Islet precursor cell (in vitro differentiated cells): Measurements from ENCODE around the gene ALB.

Experiments
- DNase-seq: peaks from one replicate; pipeline ENCODE4 v3.0.0-alpha.2; 2018

ALB gene

DNA sequence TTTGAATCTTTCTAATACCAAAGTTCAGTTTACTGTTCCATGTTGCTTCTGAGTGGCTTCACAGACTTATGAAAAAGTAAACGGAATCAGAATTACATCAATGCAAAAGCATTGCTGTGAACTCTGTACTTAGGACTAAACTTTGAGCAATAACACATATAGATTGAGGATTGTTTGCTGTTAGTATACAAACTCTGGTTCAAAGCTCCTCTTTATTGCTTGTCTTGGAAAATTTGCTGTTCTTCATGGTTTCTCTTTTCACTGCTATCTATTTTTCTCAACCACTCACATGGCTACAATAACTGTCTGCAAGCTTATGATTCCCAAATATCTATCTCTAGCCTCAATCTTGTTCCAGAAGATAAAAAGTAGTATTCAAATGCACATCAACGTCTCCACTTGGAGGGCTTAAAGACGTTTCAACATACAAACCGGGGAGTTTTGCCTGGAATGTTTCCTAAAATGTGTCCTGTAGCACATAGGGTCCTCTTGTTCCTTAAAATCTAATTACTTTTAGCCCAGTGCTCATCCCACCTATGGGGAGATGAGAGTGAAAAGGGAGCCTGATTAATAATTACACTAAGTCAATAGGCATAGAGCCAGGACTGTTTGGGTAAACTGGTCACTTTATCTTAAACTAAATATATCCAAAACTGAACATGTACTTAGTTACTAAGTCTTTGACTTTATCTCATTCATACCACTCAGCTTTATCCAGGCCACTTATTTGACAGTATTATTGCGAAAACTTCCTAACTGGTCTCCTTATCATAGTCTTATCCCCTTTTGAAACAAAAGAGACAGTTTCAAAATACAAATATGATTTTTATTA, 28.3 kb downstream of the ALB start:
- DNase-seq, result no peak

- no peak for DNase-seq
These were observed 29.1 kb downstream of the ALB start for GRCh38 chr4:73433140-73433539.

DNA sequence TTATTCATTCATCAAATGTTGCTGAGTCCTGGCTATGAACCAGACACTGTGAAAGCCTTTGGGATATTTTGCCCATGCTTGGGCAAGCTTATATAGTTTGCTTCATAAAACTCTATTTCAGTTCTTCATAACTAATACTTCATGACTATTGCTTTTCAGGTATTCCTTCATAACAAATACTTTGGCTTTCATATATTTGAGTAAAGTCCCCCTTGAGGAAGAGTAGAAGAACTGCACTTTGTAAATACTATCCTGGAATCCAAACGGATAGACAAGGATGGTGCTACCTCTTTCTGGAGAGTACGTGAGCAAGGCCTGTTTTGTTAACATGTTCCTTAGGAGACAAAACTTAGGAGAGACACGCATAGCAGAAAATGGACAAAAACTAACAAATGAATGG, 30.2 kb downstream of the ALB start:
- no peak for DNase-seq

DNA sequence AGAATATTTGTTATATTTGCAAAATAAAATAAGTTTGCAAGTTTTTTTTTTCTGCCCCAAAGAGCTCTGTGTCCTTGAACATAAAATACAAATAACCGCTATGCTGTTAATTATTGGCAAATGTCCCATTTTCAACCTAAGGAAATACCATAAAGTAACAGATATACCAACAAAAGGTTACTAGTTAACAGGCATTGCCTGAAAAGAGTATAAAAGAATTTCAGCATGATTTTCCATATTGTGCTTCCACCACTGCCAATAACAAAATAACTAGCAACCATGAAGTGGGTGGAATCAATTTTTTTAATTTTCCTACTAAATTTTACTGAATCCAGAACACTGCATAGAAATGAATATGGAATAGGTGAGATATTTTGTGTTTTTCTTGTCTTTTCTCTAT, 31.9 kb downstream of the ALB start, which contains the start of gene AFP:
AFP (plus strand) TSS at position 238 of the 400 bp plus-strand sequence; CDS start at position 280, 42 bp downstream.
- DNase-seq, result no peak

GRCh38 chr4:73436674-73437557, 32.8 kb downstream of the ALB start:
- no peak for DNase-seq

DNA sequence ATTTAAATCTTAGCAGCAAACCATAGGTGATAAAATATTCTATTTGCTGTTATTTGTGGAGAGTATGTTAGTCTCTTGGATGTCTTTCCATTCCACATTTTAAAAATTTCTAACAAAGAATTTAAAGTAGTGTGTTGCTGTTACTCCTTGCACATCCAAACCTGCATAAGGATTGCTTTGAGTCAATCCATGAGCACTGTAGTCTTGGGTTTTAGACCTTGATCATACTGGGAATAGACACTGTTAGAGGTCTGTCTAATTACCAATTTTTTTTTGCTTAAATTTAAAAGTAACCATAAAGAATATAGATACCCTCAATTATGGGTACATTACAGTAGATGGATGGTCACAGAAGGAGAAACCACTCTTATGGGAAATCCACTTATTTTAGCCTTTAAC, 33.5 kb downstream of the ALB start:
- no peak for DNase-seq

DNA sequence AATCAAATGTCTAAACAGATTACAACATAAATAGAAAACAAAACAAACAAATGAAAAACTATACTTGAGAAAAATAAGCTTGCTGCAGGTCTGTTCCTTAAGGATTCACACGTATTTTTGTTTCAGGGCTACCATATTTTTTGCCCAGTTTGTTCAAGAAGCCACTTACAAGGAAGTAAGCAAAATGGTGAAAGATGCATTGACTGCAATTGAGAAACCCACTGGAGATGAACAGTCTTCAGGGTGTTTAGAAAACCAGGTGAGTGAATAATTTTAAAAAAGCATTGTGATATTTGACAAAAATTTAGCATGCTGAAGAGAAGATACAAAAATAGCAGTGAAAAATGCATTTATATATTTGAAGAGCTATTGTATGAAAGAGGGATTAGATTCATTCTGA, 34.0 kb downstream of the ALB start:
- DNase-seq, result no peak

DNA sequence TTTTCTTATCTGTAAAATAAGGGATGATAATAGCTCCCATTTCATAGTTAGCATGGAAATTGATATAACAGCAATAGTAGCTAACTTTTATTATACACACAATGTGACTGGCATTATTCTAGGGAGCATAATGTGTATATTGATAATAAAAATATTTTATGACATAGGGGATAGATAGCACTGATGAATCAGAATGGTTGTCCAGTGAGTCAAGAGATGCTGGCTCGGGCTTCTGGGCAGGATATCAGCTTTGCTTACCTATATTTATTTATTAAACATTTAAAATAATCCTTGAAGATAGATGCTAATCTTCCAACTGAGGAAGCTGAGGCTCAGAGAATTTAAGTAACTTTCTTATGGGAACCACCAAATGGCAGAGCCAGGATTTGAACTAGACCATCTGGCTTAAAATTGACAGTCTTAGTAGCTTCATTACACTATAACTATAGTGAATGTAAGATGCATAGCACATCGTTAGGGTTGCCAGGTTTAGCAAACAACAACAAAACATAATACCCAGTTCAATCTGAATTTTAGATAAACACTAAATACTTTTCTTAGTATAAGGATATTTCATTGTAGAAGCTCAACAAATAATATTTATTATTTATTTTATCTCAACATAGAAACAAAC, 34.6 kb downstream of the ALB start:
- no peak for DNase-seq

- DNase-seq, result no peak
These were observed 35.4 kb downstream of the ALB start for GRCh38 chr4:73439445-73439844.

- no peak for DNase-seq
These were observed 35.9 kb downstream of the ALB start for GRCh38 chr4:73439991-73440390.

DNA sequence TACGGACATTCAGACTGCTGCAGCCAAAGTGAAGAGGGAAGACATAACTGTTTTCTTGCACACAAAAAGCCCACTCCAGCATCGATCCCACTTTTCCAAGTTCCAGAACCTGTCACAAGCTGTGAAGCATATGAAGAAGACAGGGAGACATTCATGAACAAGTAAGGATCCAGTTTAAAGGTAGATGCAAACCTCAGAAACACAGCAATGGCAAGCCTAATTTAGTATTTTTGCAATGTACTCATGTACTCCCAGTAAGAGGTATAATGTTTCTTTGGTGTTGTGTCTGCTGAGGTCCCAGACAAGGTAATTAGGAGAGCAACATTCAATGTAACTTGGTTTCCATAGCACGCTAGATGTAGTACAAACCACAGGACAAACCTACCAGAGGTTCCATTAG, 36.6 kb downstream of the ALB start:
- DNase-seq, result no peak

DNA sequence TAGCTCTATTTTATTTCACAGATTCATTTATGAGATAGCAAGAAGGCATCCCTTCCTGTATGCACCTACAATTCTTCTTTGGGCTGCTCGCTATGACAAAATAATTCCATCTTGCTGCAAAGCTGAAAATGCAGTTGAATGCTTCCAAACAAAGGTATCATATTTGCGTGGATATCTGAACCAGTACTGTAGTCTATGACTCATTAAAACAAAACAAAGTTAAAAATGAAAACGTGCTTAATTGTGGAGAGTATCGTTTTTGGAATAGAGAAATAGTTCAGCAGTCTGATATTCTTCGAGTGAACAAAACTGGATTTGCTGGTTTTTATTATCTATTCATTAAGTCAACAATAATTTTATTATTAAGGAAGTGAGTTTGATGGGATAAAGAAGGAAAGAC, 38.2 kb downstream of the ALB start:
- no peak for DNase-seq

- no peak for DNase-seq
These were observed 39.1 kb downstream of the ALB start for GRCh38 chr4:73443224-73443623.

DNA sequence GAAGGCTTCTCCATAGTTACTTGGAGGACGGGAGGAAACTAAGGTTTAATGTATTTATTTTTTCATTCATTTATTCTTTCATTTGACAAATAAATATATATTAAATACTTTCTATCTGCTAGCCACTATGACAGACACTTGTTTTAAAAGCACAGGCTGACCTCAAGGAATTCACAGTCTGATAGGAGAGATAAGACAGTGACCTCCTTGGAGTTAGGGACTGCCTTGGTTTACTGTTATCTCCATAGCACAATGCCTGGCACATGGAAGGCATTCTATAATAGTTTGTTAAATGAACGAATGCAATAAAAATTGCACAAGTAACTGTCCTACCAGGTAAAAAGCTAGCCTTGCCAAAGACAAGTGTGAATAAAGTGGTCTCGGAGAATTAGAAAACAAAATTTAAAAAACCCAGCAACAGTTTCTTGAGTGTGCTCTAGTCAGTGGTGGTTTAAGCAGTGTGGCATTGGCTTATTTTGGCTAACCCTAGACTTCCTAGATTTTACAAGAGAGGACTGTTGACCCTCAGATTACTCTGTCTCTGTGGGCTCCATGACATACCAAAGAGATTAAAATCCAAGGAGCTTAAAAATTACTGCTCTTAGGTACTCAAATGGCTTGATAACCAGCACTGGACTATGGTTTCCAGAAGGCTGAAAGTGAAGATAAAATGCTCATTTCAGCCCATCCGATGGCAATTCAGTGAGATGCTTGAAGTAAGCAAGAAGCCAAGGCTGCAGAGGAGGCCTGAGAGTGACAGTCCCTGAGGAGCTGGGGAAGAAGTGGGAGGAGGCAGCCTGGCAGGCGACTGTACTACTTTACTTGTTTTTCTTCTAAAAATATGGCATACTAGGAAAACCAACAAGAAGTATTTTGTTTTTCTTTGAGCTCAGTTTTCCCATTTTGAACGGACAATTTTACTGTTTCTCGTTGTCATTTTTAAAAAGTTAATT, 41.6 kb downstream of the ALB start:
- DNase-seq, result peak; percentile 56

- no peak for DNase-seq
These were observed 42.4 kb downstream of the ALB start for GRCh38 chr4:73446336-73446938.

GRCh38 chr4:73447671-73448070, 43.6 kb downstream of the ALB start:
- no peak for DNase-seq

DNA sequence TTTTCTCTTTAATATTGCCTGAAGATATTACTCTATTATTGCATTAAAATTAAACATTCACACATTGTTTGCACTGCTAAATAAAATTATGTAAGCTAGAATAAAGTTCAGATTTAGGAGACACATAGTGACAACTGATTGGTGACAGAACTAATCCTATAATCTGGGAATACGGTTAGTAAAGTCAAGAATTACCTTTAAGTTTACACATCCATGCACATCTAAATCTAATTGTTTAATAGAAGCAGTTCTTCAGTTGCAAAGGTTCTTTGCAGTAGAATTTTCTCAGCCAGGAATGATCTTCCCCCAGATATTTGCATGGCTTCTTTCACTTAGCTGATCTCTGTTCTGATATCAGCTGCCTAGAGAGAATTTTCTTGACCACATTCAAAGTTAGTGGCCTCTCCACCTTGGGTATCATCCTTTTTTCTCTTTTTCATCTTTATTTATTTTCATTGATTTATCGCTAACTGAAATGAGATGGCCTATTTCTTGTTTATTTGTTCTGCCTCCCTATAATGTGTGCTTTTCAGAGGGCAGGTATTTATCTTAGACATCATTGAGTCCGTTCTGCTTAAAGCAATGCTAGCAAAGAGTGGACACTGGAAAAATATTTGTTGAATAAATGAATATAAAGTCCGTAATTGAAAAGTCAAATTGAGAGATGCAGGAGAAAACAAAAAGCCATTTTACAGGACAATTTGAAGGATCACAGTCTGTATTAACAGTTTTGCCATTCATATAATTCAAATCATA, 44.5 kb downstream of the ALB start:
- no peak for DNase-seq

DNA sequence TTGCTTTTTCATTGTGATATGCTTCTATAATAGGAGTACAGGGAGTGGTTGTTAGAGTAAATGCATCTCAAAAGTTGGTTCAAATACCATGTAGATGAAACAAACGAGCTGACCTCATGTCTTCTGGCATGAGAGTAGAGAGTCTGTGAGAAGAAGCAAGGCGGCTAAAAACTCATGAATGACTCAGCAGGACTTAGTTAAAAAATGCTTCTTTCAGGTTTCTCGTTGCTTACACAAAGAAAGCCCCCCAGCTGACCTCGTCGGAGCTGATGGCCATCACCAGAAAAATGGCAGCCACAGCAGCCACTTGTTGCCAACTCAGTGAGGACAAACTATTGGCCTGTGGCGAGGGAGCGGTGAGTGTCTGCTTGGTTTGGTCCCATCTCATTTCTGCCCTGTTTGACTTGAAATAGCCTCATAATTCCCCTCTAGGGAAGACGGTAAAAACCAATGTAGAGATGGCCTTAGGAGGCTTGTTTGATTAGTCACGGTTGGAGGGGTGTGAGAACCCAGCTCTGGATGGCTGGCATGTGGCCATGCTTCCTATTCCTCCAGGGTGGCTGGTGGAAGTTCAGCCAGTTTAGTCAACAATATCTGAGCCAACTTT, 46.4 kb downstream of the ALB start:
- peak; percentile 75 for DNase-seq

GRCh38 chr4:73451404-73451803, 47.3 kb downstream of the ALB start:
- DNase-seq, result no peak

DNA sequence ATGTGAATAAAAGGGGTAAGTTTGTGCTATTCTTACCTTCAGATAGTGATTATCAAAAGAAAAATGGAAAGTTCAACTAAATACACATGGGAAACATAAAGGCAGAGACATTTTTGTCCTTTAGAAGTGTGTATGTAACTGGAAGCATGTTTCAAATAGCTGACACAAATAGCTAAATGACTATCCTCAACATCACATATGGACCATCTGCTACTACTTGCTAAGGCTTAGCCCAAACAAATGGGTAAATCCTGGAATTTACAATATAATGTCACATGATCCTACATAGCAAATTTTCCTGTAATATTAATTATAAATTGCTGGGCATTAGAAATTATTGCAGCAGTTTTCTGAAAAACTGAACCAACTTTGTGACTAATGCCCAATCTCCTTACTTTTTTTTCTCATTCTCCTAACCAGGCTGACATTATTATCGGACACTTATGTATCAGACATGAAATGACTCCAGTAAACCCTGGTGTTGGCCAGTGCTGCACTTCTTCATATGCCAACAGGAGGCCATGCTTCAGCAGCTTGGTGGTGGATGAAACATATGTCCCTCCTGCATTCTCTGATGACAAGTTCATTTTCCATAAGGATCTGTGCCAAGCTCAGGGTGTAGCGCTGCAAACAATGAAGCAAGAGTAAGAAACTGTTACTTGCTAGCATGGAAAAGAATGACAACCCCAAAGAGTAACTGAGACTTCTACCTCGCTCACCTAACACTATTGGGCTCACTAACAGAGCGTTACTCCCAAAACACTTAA, 48.1 kb downstream of the ALB start:
- DNase-seq, result no peak
